ENCODE measurements around the gene ZNF746. TPM values are rescaled to one million over a fixed set of nuclear protein-coding genes. Genes with fewer than 3 reads are reported as not detected.

The ZNF746 gene
- polyA plus RNA-seq, 3 donors = 7.5 to 25.6 (median 8.1) TPM

DNA sequence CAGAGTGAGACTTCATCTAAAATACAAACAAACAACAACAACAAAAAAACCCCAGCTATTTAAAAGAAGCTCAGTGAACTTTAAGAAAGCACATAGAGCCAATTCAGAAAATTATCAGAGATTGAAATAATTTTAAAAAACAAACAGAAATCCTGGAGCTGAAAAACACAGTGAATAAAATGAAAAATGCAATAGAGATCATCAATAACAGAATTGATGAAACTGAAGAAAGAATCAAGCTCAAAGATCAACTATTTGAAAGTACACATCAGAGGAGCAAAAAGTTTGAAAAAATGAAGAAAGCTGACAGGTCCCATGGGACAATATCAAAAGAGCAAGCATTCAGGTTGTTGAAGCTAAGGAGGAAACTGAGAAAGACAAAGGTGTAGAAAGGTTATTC lies 12.2 kb upstream of the ZNF746 start:
- H3K27me3 ChIP-seq (ENCODE audit: control insufficient read depth in 2 of 2, insufficient read depth in 2 of 2, low read length in 2 of 2) = no peaks in the 10 kb centered on the region
- Mint-ChIP-seq H3K4me3 (no peak overlapping the region), H3K27me3 (ENCODE audit: low read depth in 3 of 3) (peaks cover 0 to 3% (median 2%) of the 10 kb centered on the region in 3 donors), H3K36me3 (no peaks in the 10 kb centered on the region), H3K27ac (no peak overlapping the region), H3K4me1 (no peaks in the 10 kb centered on the region), H3K9me3 (peaks cover 34 to 64% (median 55%) of the 10 kb centered on the region in 7 donors)
- no peaks in the 10 kb centered on the region for H4K20me1 ChIP-seq (ENCODE audit: insufficient read depth, low read length)
- no peak overlapping the region for H3K27ac ChIP-seq (ENCODE audit: low read depth in 1 of 2, low read length in 2 of 2)
- no peaks in the 10 kb centered on the region for H3K79me2 ChIP-seq (ENCODE audit: insufficient read depth, low read length)
- H2AFZ ChIP-seq (ENCODE audit: insufficient read depth, low read depth, low read length, poor library complexity, severe bottlenecking) = no peak overlapping the region
- no peak for DNase-seq
- H3K36me3 ChIP-seq (replicated peaks in 1 of 2; ENCODE audit: control insufficient read depth in 1 of 2, insufficient read depth in 2 of 2, low read length in 2 of 2) = no peaks in the 10 kb centered on the region
- no peak overlapping the region for H3K4me3 ChIP-seq (replicated peaks in 1 of 3; ENCODE audit: low read depth in 2 of 3, low read length in 3 of 3)
- no peak for TF ChIP-seq CTCF (IDR thresholded peaks at IDR 0.05)
- no peak overlapping the region for H3K4me2 ChIP-seq (replicated peaks; ENCODE audit: extremely low read depth, low read length, poor library complexity, severe bottlenecking)
- H3K9me3 ChIP-seq (replicated peaks in 1 of 2; ENCODE audit: control insufficient read depth in 1 of 2, insufficient read depth in 1 of 2, low read length in 2 of 2) = peaks cover 31 to 60% of the 10 kb centered on the region in 2 donors
- no peaks in the 10 kb centered on the region for H3K4me1 ChIP-seq (ENCODE audit: control insufficient read depth in 1 of 2, insufficient read depth in 2 of 2, low read length in 2 of 2)
- intact Hi-C loops (cut with micrococcal nuclease) = no loop called here
- H3K9ac ChIP-seq (ENCODE audit: insufficient read depth, low read length, poor library complexity, severe bottlenecking) = no peak overlapping the region

DNA sequence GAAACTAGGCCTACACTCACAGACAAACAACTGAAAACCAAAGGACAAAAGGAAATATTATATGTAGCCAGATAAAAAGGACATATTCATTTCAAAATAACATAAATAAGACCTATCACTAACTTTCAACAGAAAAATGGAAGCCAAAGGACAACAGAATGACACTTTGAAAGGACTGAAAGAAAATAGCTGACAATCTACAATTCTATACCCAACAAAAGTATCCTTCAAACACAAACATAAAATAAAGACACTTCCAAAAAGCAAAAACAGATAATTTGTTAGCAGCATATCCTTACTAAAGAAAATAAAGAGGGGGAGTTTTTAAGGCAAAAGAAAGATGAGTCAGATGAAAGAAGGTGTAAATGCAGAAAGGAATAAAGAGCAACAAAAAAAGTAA lies 7.9 kb upstream of the ZNF746 start:
- intact Hi-C loops (cut with micrococcal nuclease) = no loop called here
- H3K4me2 ChIP-seq (replicated peaks; ENCODE audit: extremely low read depth, low read length, poor library complexity, severe bottlenecking) = no peak overlapping the region
- H2AFZ ChIP-seq (ENCODE audit: insufficient read depth, low read depth, low read length, poor library complexity, severe bottlenecking) = no peak overlapping the region
- no peaks in the 10 kb centered on the region for H3K36me3 ChIP-seq (replicated peaks in 1 of 2; ENCODE audit: control insufficient read depth in 1 of 2, insufficient read depth in 2 of 2, low read length in 2 of 2)
- H4K20me1 ChIP-seq (ENCODE audit: insufficient read depth, low read length) = no peaks in the 10 kb centered on the region
- H3K9ac ChIP-seq (ENCODE audit: insufficient read depth, low read length, poor library complexity, severe bottlenecking) = no peak overlapping the region
- peaks cover 25 to 39% of the 10 kb centered on the region in 2 donors for H3K9me3 ChIP-seq (replicated peaks in 1 of 2; ENCODE audit: control insufficient read depth in 1 of 2, insufficient read depth in 1 of 2, low read length in 2 of 2)
- no peak overlapping the region for H3K27ac Mint-ChIP-seq
- no peaks in the 10 kb centered on the region for H3K27me3 ChIP-seq (ENCODE audit: control insufficient read depth in 2 of 2, insufficient read depth in 2 of 2, low read length in 2 of 2)
- no peaks in the 10 kb centered on the region for H3K79me2 ChIP-seq (ENCODE audit: insufficient read depth, low read length)
- no peak overlapping the region for H3K4me3 Mint-ChIP-seq
- no peaks in the 10 kb centered on the region for H3K36me3 Mint-ChIP-seq
- TF ChIP-seq CTCF (IDR thresholded peaks at IDR 0.05) = no peak
- H3K9me3 Mint-ChIP-seq = peaks cover 21 to 46% (median 35%) of the 10 kb centered on the region in 7 donors
- no peaks in the 10 kb centered on the region for H3K4me1 Mint-ChIP-seq
- peaks cover 0 to 1% (median 0%) of the 10 kb centered on the region in 3 donors for H3K27me3 Mint-ChIP-seq (ENCODE audit: low read depth in 3 of 3)
- DNase-seq = no peak
- H3K4me3 ChIP-seq (replicated peaks in 1 of 3; ENCODE audit: low read depth in 2 of 3, low read length in 3 of 3) = no peak overlapping the region
- no peaks in the 10 kb centered on the region for H3K4me1 ChIP-seq (ENCODE audit: control insufficient read depth in 1 of 2, insufficient read depth in 2 of 2, low read length in 2 of 2)
- H3K27ac ChIP-seq (ENCODE audit: low read depth in 1 of 2, low read length in 2 of 2) = no peak overlapping the region

All from CD14-positive monocyte (primary cell).